ENCODE results near the gene SEL1L3.

DNA sequence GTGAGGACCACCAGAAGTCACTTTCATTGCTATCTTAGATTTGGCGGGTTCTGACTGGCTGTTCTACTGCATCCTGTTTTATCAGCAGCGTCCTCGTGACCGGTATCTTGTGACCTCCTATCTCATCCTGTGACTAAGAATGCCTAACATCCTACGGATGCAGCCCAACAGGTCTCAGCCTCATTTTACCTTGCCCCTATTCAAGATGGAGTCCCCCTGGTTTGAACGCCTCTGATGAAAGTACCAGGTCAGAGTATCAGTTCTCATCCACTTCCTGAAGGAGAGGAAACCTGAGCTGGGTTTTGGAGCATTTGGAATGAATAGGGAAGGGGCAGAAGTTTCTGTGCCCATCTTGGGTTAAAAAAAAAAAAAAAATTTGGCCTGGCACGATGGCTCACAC, 136.9 kb downstream of the SEL1L3 start:
- TF ChIP-seq, protein P1, sequence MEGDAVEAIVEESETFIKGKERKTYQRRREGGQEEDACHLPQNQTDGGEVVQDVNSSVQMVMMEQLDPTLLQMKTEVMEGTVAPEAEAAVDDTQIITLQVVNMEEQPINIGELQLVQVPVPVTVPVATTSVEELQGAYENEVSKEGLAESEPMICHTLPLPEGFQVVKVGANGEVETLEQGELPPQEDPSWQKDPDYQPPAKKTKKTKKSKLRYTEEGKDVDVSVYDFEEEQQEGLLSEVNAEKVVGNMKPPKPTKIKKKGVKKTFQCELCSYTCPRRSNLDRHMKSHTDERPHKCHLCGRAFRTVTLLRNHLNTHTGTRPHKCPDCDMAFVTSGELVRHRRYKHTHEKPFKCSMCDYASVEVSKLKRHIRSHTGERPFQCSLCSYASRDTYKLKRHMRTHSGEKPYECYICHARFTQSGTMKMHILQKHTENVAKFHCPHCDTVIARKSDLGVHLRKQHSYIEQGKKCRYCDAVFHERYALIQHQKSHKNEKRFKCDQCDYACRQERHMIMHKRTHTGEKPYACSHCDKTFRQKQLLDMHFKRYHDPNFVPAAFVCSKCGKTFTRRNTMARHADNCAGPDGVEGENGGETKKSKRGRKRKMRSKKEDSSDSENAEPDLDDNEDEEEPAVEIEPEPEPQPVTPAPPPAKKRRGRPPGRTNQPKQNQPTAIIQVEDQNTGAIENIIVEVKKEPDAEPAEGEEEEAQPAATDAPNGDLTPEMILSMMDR (IDR thresholded peaks at IDR 0.05 in 4 of 5, conservative IDR thresholded peaks at IDR 0.05 in 1 of 5): no peak
- TF ChIP-seq POLR2A (IDR thresholded peaks at IDR 0.05): no peak

Data from gastrocnemius medialis (tissue), 4 donors.